Activated CD4-positive, alpha-beta T cell treated with anti-CD3 and anti-CD28 coated beads for 1 hour (primary cell): Measurements from ENCODE around the gene GABBR2.
"Not testable (repeated sequence)": the region's sequence is repeated elsewhere in the genome, so short reads cannot be mapped to it uniquely, and the experiment has no call there.

Experiments used
- DNase-seq: peaks from one replicate; pipeline ENCODE4 v3.0.0-alpha.2; 2020

Gene GABBR2

DNA sequence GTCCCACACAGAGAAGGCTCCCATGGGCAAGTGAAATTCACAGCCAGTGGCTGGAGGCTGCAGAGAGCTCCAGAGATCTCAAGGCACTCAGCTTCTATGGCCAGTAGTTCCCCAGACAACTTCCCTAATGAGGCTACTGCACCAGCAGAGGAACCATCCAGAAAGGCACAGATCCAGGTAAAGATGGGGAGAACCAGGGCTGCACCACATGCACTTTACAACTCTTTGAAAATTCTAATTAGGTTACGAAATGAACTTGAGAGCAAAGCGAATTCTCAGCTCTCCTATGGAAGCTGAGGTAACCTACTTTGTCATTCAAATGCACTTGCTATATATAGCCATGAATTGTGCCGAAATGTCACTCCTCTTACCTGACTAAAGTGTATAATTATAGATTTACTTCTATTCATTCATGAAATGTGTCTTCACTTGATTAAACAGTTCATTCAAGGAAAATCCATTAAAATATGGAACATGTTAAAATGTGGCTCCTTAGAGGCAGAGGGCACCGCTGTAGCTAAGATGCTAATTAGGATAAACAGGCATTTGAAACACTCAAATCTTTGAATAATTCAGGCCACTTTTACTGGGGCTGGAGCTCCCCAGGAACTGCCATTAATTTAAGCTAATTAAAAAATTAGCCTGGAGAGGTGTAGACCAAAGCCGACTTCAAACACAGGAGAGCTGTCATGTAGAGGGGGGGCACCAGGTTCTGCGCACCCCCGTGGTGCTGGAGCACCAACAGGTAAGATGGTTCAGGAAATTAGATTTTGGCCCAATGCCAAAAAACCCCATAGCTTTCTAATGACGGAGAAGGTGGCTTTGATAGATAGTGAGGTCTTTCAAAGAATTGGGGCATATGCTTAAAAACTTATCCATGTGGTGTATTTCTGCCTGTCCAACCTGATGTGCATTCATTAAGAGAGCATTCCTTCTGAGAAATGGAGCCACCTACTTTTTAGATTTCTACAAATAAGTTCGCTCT, 204.1 kb downstream of the GABBR2 start:
- DNase-seq = no peak

DNA sequence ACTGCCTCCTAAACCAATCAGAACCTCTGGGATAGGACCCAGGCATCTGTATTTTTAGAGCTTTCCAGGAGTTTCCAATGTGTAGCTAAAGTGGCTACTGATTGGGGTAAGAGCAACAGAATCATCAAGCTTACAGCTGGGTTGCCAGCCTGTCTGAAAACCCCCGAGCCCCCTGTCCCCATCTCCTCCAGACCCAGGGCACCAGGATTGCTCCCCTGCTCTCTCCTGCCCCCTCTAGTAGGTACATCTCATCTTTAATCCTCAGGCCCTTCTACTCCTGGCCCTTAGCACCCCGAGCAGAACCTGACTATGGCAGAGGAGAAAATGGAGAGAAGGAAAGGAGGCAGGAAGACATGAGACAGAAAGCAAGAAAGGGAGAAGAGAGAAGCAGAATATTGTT, 204.9 kb downstream of the GABBR2 start:
- no peak for DNase-seq

- DNase-seq = no peak
Measured at GRCh38 chr9:98502976-98503325, 205.8 kb downstream of the GABBR2 start.

GRCh38 chr9:98502311-98502975, 206.3 kb downstream of the GABBR2 start:
- DNase-seq = no peak

DNA sequence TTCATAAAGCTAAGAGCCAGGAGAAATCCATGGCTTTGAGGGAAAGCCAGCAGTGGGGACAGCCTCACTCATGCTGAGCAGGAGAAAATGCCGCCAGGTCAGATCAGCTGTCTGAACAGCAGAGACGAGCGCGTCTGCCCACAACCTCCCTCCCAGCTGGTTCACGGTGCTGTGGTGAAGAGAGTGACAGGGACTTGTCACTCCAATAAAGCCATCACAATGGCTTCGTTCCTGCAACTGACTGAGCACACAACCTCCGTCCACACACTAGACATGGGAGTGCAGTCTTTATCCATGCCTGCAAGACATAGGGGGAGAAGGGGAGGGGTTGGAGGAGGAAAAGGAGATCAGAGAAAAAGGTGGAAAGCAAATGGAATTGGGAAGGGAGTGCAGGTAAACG, 206.9 kb downstream of the GABBR2 start:
- no peak for DNase-seq

DNA sequence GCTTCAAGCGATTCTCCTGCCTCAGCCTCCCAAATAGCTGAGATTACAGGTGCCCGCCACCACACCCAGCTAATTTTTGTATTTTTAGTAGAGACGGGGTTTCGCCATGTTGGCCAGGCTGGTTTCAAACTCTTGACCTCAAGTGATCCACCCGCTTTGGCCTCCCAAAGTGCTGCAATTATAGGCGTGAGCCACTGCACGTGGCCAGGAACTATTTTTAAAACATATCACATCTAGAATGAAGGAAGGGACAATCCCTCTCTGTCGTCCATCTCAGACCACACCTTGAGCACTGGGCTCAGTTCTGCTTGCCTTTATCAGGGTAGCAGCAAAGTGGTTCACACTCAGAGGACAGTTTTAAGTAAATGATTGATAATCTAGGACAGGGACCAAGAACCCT, 207.5 kb downstream of the GABBR2 start:
- DNase-seq = not testable (repeated sequence)

GRCh38 chr9:98500337-98500919, 208.3 kb downstream of the GABBR2 start:
- DNase-seq = no peak

- no peak for DNase-seq
Measured at GRCh38 chr9:98495530-98495929, 213.2 kb downstream of the GABBR2 start.

GRCh38 chr9:98494852-98495251, 213.9 kb downstream of the GABBR2 start:
- no peak for DNase-seq

DNA sequence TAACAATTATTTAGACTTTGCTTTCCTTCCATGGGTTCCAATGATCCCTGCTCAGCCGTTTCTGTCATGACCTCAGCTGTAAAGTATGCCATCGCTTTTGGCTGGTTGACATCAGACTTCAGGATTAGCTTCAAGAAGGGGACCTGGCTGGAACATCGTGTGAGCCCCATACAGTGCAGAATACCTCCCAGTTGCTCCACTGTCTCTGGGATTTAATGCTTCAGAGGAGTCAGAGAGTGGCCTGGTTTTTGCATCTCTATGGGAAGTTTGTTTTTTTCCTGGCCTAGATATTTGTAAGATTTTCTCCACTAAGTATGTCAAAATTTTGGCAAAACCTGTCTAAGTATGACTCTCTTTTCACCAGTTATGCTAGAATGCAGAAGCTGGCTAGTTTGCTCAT, 216.9 kb downstream of the GABBR2 start:
- no peak for DNase-seq

DNA sequence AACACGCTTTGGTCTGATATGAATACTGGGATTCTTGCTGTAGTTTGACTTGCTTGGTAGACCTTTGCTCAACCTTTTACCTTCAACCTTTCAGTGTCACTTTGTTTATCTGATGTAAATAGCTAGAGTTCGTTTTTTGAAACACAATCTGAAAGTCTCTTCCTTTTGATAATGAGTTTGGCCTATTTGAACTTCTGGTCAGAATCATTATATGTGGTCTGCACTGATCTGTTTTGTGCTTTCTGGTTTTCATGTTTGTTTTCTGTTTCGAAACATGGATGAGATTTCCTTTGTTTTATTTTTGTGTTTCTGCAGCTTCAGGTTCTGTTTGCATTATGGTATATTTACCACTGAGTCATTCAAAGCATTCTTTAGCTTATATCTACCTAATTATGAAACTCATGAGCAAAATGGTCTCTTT, 217.5 kb downstream of the GABBR2 start:
- no peak for DNase-seq

GRCh38 chr9:98488571-98489312, 220.0 kb downstream of the GABBR2 start:
- no peak for DNase-seq

DNA sequence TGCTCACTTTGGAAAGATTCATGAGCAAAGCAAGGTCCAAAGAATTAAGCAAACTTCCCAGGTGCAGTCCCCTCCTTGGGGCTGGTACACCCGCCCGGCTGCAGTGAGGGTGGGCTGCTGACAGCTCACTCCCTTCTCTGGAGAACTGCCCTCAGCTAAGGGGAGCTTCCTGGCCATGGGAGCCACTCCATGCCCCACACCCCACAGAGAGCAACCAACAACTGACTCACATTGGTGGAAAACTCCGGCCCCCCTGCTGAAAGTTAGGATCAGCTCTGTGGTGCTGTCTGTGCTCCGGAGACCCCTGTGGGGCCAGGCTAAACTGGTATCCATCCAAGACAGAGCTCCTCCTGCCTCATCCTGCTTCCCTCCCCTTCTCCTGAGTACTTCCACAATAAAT, 223.0 kb downstream of the GABBR2 start:
- DNase-seq = no peak

DNA sequence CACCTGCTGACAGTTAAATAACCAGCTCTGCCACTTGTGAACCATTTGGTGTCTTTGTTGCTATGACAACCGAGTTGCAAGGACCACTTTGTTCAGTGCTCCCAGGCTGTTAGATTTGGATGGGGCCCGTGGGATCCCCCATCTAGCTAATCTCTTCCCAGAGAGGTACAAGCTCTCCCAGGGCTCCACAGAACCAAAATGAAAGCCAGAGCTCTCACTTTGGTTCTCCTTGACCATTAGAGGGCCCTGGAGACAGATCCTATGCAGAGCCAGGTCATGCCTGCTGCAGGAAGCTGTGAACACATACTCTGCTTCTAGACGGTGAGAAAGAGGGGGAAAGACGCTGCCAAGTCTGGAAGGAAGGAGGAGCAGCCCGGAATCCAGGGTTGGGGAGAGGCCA, 224.6 kb downstream of the GABBR2 start:
- no peak for DNase-seq

- DNase-seq = no peak
Measured at GRCh38 chr9:98482226-98482625, 226.5 kb downstream of the GABBR2 start.

GRCh38 chr9:98481676-98482075, 227.1 kb downstream of the GABBR2 start:
- no peak for DNase-seq

- no peak for DNase-seq
Measured at GRCh38 chr9:98479967-98480847, 228.5 kb downstream of the GABBR2 start.

GRCh38 chr9:98479449-98479848, 229.3 kb downstream of the GABBR2 start:
- no peak for DNase-seq

DNA sequence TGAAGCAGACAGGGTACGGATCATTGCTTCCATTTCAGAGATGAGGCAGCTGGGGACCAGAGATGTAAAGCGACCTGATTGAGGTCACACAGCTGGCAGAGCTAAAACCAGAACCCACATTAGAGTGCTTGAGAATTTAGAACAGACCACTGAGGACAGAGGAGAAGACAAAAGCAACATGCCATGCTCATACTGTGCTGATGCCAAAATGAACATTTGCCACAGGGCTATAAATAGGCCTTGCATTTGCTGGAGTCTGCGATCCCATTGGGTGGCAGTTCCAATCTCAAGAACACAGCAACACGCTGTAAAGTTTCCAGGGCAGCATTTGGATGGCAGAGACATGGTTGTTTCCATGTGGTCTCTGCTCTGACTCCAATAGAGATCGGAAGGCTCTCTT, 230.9 kb downstream of the GABBR2 start:
- DNase-seq = no peak

DNA sequence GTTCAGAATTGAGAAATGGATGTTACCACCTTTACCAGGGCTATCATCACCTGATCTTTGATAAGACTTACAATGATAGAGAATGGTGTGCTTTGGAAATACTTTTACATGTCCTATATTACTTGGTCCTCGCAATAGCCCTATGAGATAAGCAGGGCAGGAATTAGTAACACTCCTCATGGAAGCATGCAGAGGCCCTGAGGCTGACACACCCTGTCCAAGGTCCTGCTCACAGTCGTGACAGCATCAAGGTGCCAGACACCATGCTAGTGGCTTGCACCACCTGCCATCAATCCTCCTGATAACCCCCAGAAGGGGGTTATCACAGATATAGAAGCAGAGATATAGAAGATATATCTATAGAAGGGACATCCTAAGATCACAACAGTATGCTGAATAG, 236.5 kb downstream of the GABBR2 start:
- DNase-seq = no peak

DNA sequence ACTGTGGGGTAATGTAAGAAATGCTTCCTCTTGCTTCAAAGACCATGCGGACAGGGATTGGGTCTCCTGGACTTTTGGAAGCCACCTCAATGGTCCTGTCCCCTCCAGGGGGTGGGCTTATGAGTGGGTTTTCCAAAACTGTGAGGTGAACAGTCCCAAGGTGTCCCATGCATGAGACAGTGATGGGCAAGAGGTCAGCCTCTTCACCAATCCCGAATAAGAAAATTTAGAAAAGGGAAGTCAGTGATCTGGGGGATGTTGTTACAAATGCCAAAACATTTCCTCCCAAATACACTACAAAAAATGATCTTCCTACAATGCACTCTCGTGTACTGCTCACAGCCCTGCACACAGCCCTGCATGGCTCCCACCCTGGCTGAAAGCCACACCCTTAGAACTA, 237.6 kb downstream of the GABBR2 start:
- no peak for DNase-seq

DNA sequence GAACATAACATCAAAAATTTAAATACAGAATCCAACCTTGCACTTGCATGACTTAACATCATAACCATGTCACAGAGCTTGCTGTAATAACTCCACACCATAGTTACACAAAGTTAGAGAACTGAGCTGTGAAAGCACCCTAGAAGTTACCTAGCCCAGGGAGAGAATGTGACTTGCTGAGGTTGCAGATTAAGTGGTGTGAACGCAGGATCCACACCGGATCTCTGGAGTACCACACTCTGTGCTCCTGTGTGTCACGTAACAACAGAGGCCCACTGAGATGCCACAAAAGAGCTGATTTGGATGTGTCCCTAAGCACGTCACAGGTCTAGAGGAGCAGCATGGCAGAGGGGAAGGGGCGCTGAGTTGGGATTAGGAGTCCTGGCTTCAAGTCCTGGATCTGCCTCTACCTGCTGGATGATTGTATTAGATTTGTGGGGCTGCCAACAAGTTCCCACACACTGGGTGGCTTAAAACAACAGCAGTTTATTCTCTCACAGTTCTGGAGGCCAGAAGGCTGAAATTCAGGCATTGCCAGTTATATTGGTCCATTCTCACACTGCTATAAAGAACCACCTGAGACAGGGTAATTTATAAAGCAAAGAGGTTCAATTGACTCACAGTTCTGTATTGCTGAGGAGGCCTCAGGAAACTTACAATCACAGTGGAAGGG, 240.0 kb downstream of the GABBR2 start:
- DNase-seq = no peak
